GM21360 (cell line): ENCODE measurements around the gene SMG9.
"Not testable (repeated sequence)": the region's sequence is repeated elsewhere in the genome, so short reads cannot be mapped to it uniquely, and the experiment has no call there.

Experiments used
- ATAC-seq: cut with Tn5 transposase; IDR thresholded peaks from one replicate; pipeline ENCODE4 v1.9.1; 2021; ENCODE audit warnings: mild to moderate bottlenecking, moderate library complexity; ENCODE audit not compliant: unreplicated experiment

SMG9 gene

GRCh38 chr19:43780706-43781525, 26.2 kb upstream of the SMG9 start, which contains the start of gene KCNN4:
TSS of gene KCNN4 (minus strand) at chr19:43780973. CDS start at chr19:43780861, 112 bp downstream.
- no peak for ATAC-seq

- no peak for ATAC-seq
Observed at GRCh38 chr19:43779820-43780219, 25.1 kb upstream of the SMG9 start.

GRCh38 chr19:43779147-43779819, 24.5 kb upstream of the SMG9 start:
- no peak for ATAC-seq

- ATAC-seq = no peak
Observed at GRCh38 chr19:43778651-43779050, 23.9 kb upstream of the SMG9 start.

GRCh38 chr19:43777163-43777695, 22.5 kb upstream of the SMG9 start:
- no peak for ATAC-seq

GRCh38 chr19:43776286-43776685, 21.5 kb upstream of the SMG9 start:
- no peak for ATAC-seq

- ATAC-seq = no peak
Observed at GRCh38 chr19:43775299-43775890, 20.6 kb upstream of the SMG9 start.

GRCh38 chr19:43774940-43775258, 20.1 kb upstream of the SMG9 start:
- not testable (repeated sequence) for ATAC-seq

- ATAC-seq = no peak
Observed at GRCh38 chr19:43774103-43774939, 19.6 kb upstream of the SMG9 start.

- no peak for ATAC-seq
Observed at GRCh38 chr19:43773725-43774102, 19.0 kb upstream of the SMG9 start.

GRCh38 chr19:43769256-43769655, 14.5 kb upstream of the SMG9 start:
- ATAC-seq = no peak

- no peak for ATAC-seq
Observed at GRCh38 chr19:43768273-43769050, 13.7 kb upstream of the SMG9 start.

GRCh38 chr19:43767818-43768217, 13.1 kb upstream of the SMG9 start:
- no peak for ATAC-seq

GRCh38 chr19:43767316-43767715, 12.6 kb upstream of the SMG9 start:
- ATAC-seq = no peak

GRCh38 chr19:43766755-43767043, 11.9 kb upstream of the SMG9 start:
- no peak for ATAC-seq

GRCh38 chr19:43765109-43765876, 10.5 kb upstream of the SMG9 start:
- peak; percentile 57 for ATAC-seq

- not testable (repeated sequence) for ATAC-seq
Observed at GRCh38 chr19:43764684-43765083, 9.9 kb upstream of the SMG9 start.

- ATAC-seq = no peak
Observed at GRCh38 chr19:43763473-43763939, 8.7 kb upstream of the SMG9 start.

GRCh38 chr19:43762814-43763213, 8.1 kb upstream of the SMG9 start:
- ATAC-seq = no peak
